Lower leg skin (tissue), 4 donors: ENCODE data around the gene RAPGEF6. TPM values are rescaled to one million over a fixed set of nuclear protein-coding genes. Genes with fewer than 3 reads are reported as not detected.

Experiments
- DNase-seq, 2 donors: peaks; one replicate each; pipeline ENCODE4 v3.0.0-alpha.2; 2019; ENCODE audit warnings: low spot score in 2 of 2
- H3K4me3 ChIP-seq: fragments of 200-600 bp; sonication (generic); 2 replicates; pipeline ENCODE4 v1.5.1; 2017; ENCODE audit warnings: mild to moderate bottlenecking, low read depth; ENCODE audit not compliant: poor library complexity, severe bottlenecking
- POLR2A ChIP-seq, 2 donors: fragments of 450-650 bp; IDR thresholded peaks; one replicate each; pipeline ENCODE4 v1.6.1; 2016 to 2017; ENCODE audit warnings: antibody characterized with exemption in 2 of 2, mild to moderate bottlenecking in 1 of 2, moderate library complexity in 1 of 2
- WGBS, 2 donors: methylation state at CpG; one replicate each; pipeline ENCODE4 v1.1.5; 2018; 5-methylcytosine and 5-hydroxymethylcytosine counted together
- intact Hi-C: fragments of 100-400 bp; cut with DNase I; formaldehyde crosslinking; loops from one replicate; pipeline ENCODE4 v1.15.0; 2023; ENCODE audit warnings: low total_unique reads
- total RNA-seq, 4 donors: library from RNA; depleted of rRNA; stranded (reverse); fragments of >200 nt; gene quantifications; one replicate each; pipeline ENCODE4 v1.1.0, GENCODE V29; 2016
- TF ChIP-seq, protein P1 (sequence below), 3 donors: fragments of 450-650 bp; IDR thresholded peaks; one replicate each; pipeline ENCODE4 v1.5.1; 2016; ENCODE audit warnings: antibody characterized with exemption in 3 of 3, mild to moderate bottlenecking in 3 of 3, moderate library complexity in 2 of 3

The RAPGEF6 gene
- total RNA-seq, 4 donors from 2014 or later = 16.8 to 20.2 (median 18.9) TPM

DNA sequence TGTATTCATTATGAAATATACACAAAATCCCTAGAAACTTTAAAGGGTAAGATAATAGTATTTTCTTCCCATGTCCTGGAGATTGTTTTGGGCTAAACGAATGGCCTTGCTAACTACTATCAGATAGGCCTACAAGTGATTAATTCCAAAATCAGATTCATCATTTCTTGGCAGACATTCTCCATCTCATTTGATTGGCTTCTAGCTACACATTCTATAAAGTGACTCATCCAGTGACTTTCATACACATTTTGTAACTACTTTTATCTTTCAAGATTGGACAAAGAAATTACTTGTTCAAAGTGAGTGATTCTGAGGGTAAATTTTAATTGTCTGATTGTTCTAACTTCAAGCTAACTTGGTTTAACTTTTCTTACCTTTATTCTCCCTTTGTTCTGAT lies 93.3 kb downstream of the RAPGEF6 start:
- 36 to 65% methylated on average over 1 of the region's 1 CpG for WGBS, 2 donors

DNA sequence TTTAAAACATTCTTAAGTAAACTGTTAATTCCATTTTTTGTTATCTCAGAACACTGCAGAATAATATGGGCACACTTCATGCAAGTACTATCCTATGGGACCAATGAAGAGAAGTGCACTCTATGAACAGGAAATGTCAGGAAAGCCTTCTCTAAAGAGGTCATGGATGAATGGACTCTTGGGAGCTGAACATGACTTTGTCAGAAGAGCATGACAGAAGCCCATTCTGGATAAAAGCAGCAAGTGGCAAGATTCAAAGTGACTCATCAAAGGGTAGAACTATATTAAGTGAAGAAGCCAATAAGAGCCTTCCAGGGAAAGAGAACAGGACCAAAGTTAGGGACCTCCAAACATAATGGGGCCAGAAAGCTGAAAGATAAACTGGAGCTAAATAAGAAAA lies 94.0 kb downstream of the RAPGEF6 start:
- no peak for DNase-seq
- intact Hi-C loops = no loop called here
- no peak overlapping the region for H3K4me3 ChIP-seq
- TF ChIP-seq, protein P1, sequence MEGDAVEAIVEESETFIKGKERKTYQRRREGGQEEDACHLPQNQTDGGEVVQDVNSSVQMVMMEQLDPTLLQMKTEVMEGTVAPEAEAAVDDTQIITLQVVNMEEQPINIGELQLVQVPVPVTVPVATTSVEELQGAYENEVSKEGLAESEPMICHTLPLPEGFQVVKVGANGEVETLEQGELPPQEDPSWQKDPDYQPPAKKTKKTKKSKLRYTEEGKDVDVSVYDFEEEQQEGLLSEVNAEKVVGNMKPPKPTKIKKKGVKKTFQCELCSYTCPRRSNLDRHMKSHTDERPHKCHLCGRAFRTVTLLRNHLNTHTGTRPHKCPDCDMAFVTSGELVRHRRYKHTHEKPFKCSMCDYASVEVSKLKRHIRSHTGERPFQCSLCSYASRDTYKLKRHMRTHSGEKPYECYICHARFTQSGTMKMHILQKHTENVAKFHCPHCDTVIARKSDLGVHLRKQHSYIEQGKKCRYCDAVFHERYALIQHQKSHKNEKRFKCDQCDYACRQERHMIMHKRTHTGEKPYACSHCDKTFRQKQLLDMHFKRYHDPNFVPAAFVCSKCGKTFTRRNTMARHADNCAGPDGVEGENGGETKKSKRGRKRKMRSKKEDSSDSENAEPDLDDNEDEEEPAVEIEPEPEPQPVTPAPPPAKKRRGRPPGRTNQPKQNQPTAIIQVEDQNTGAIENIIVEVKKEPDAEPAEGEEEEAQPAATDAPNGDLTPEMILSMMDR (IDR thresholded peaks at IDR 0.05) = no peak
- TF ChIP-seq POLR2A (IDR thresholded peaks at IDR 0.05) = no peak

More for the DNA sequence above, 93.3 kb downstream of the RAPGEF6 start:
- no peak for DNase-seq
- TF ChIP-seq, protein P1 (IDR thresholded peaks at IDR 0.05) = no peak
- no peak for TF ChIP-seq POLR2A (IDR thresholded peaks at IDR 0.05)
- intact Hi-C loops = no loop called here
- no peak overlapping the region for H3K4me3 ChIP-seq

DNA sequence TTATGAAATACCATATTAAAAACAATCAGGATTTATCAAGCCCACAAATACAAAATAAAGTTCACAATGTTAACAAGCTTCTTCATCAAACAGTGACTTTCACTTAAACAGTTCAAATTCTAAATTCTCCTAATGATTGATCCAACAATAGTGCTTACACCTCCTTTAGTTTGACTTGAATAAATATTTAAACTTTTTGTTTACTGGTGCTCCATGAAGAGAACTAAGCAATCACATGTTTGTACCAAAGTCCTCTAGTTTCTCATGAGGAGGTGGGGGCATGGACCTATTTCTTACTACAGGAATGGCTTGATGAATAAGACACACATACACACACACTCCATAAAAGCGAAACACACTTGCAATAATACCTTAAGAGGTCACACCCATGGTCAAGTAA lies 95.8 kb downstream of the RAPGEF6 start:
- no peak overlapping the region for H3K4me3 ChIP-seq
- 90 to 97% methylated on average over 1 of the region's 1 CpG for WGBS, 2 donors
- DNase-seq = no peak
- TF ChIP-seq POLR2A (IDR thresholded peaks at IDR 0.05) = no peak
- TF ChIP-seq, protein P1 (IDR thresholded peaks at IDR 0.05) = no peak
- intact Hi-C loops = no loop called here

DNA sequence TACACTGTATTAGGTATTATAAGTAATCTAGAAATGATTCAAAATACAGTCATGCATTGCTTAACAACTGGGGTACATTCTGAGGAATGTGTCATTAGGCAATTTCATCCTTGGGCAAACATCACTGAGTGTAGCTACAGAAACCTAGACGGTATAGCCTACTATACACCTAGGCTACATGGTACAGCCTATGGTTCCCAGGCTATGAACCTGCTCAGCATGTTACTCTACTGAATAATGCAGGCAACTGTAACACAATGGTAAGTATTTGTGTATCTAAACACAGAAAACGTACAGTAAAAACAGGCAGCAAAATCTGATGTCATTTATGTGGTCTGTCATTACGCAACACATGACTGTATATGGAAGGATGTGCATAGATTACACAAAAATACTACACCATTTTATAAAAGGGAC lies 96.8 kb downstream of the RAPGEF6 start:
- H3K4me3 ChIP-seq = no peak overlapping the region
- intact Hi-C loops = no loop called here
- TF ChIP-seq, protein P1 (IDR thresholded peaks at IDR 0.05) = no peak
- TF ChIP-seq POLR2A (IDR thresholded peaks at IDR 0.05) = no peak
- DNase-seq = no peak
- 84 to 90% methylated on average over 3 of the region's 3 CpGs for WGBS, 2 donors

DNA sequence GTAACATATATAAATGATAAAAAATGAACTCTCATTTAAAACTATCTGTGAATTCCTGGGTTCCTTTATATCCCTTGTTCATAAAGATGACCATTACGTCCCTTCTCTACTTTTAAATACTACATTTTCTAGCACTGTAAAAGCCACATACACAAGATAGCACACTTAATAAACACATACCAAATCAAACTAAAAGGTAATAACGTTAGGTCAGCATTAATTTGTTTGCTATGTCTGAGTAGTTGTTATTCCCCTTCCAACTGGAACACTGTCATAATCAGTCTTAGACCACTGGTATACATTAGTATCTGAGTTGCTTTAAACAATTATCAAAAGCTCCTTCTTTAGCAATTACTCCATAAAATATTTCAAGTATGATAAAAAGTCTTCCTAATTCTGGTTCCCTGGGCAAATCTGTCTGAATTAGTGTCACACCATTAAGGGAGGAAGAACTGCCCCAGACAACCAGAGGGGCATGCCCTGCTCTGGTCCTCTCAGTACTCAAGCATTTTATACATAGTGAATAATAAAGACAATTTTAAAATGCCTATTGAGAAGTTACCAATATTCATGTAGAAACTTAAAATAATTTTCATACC lies 98.1 kb downstream of the RAPGEF6 start:
- H3K4me3 ChIP-seq = no peak overlapping the region
- intact Hi-C loops = no loop called here

More for the DNA sequence above, 98.1 kb downstream of the RAPGEF6 start:
- DNase-seq = no peak
- WGBS, 2 donors = 92 to 94% methylated on average over 2 of the region's 2 CpGs
- TF ChIP-seq POLR2A (IDR thresholded peaks at IDR 0.05) = no peak
- TF ChIP-seq, protein P1 (IDR thresholded peaks at IDR 0.05) = no peak
